PC-3 (cell line): ENCODE measurements around the gene PDSS1. TPM values are rescaled to one million over a fixed set of nuclear protein-coding genes. Genes with fewer than 3 reads are reported as not detected.

ENCODE experiments used
- ATAC-seq: fragments of 200-7000 bp; cut with Tn5 transposase; 2 replicates; pipeline ENCODE4 v1.9.1; 2020; ENCODE audit warnings: mild to moderate bottlenecking, moderate library complexity
- BruUV-seq: library from RNA; stranded (reverse); fragments of 400-500 nt; replicated peaks from 2 replicates; lab custom pipeline; 2021; lab: Mats Ljungman, UMichigan
- CTCF ChIA-PET: fragments of 300-600 bp; sonication (Branson Sonifier 250); formaldehyde crosslinking; loops from one replicate; lab custom pipeline; 2022; ENCODE audit warnings: antibody characterized with exemption; lab: Charles Lee
- POLR2A ChIA-PET: fragments of 300-600 bp; sonication (Branson Sonifier 250); formaldehyde crosslinking; loops from one replicate; lab custom pipeline; 2022; ENCODE audit warnings: antibody characterized with exemption; ENCODE audit not compliant: unreplicated experiment; lab: Charles Lee
- DNase-seq: peaks from one replicate; pipeline ENCODE4 v3.0.0-alpha.2; 2015
- H2AFZ ChIP-seq: fragments of 300-600 bp; sonication (generic); 2 replicates; pipeline ENCODE4 v1.6.0; 2016; ENCODE audit warnings: antibody characterized with exemption, low read length
- H3F3A ChIP-seq: fragments of 300-600 bp; sonication (generic); one replicate; pipeline ENCODE4 v1.6.0; 2017; ENCODE audit warnings: antibody characterized with exemption, low read length, control low read depth, mild to moderate bottlenecking; ENCODE audit not compliant: unreplicated experiment
- H3K27ac ChIP-seq: fragments of 300-600 bp; sonication (generic); 2 replicates; pipeline ENCODE4 v1.5.1; 2016; ENCODE audit warnings: mild to moderate bottlenecking, low read length
- H3K27me3 ChIP-seq: fragments of 300-600 bp; sonication (generic); 2 replicates; pipeline ENCODE4 v1.6.1; 2016; ENCODE audit warnings: low read length, mixed read lengths
- H3K36me3 ChIP-seq: fragments of 300-600 bp; sonication (generic); 2 replicates; pipeline ENCODE4 v1.6.1; 2016; ENCODE audit warnings: low read depth, mixed run types, low read length, mixed read lengths
- H3K4me1 ChIP-seq: fragments of 300-600 bp; sonication (generic); 2 replicates; pipeline ENCODE4 v1.5.1; 2016; ENCODE audit warnings: low read length; ENCODE audit not compliant: insufficient read depth
- H3K4me2 ChIP-seq: fragments of 300-600 bp; sonication (generic); 2 replicates; pipeline ENCODE4 v1.6.0; 2016; ENCODE audit warnings: low read length
- H3K4me3 ChIP-seq: fragments of 300-600 bp; sonication (generic); 2 replicates; pipeline ENCODE4 v1.5.1; 2016; ENCODE audit warnings: mild to moderate bottlenecking, low read length, mixed read lengths
- H3K79me2 ChIP-seq: fragments of 300-600 bp; sonication (generic); 2 replicates; pipeline ENCODE4 v1.6.1; 2017; ENCODE audit warnings: low read length, mixed read lengths
- H3K9ac ChIP-seq: fragments of 300-600 bp; sonication (generic); 2 replicates; pipeline ENCODE4 v1.6.0; 2016; ENCODE audit warnings: mild to moderate bottlenecking, low read length
- H3K9me2 ChIP-seq: fragments of 300-600 bp; sonication (generic); replicated peaks from 2 replicates; pipeline ENCODE4 v1.6.1; 2016; ENCODE audit warnings: mixed run types, low read length, mixed read lengths
- H3K9me3 ChIP-seq: fragments of 300-600 bp; sonication (generic); 2 replicates; pipeline ENCODE4 v1.6.1; 2016; ENCODE audit warnings: low read length, mixed read lengths
- H4K20me1 ChIP-seq: fragments of 300-600 bp; sonication (generic); 2 replicates; pipeline ENCODE4 v1.6.1; 2016; ENCODE audit warnings: low read length, mixed read lengths
- CTCF ChIP-seq: fragments of 300-600 bp; sonication (generic); conservative IDR thresholded peaks from 2 replicates; pipeline ENCODE4 v1.5.1; 2017; ENCODE audit warnings: antibody characterized with exemption, low read depth, mild to moderate bottlenecking, low read length
- EZH2 ChIP-seq: fragments of 300-600 bp; sonication (generic); IDR thresholded peaks from one replicate; pipeline ENCODE4 v1.6.1; 2017; ENCODE audit warnings: antibody characterized with exemption, mild to moderate bottlenecking, low read length; ENCODE audit not compliant: unreplicated experiment
- EZH2phosphoT487 ChIP-seq: fragments of 300-600 bp; sonication (generic); IDR thresholded peaks from 2 replicates; pipeline ENCODE4 v1.6.1; 2018; ENCODE audit warnings: mild to moderate bottlenecking, antibody characterized with exemption, low read length, borderline replicate concordance
- intact Hi-C: fragments of 100-400 bp; cut with micrococcal nuclease; formaldehyde crosslinking; loops from 2 replicates; pipeline ENCODE4 v1.9.0; 2023
- total RNA-seq: library from RNA; depleted of rRNA; stranded (reverse); fragments of >200 nt; gene quantifications from 2 replicates; pipeline ENCODE4 v1.2.3, GENCODE V29; 2014

Gene PDSS1
- total RNA-seq, 1 experiment from 2014 or later: 16.8 TPM

- H3K36me3 ChIP-seq: no peaks in the 10 kb centered on the region
- intact Hi-C loops: no loop called here
- POLR2A ChIA-PET: no interaction called here
Measured at GRCh38 chr10:26665080-26666048, 32.1 kb upstream of the PDSS1 start.

GRCh38 chr10:26675873-26676257 is 21.6 kb upstream of the PDSS1 start:
- TF ChIP-seq EZH2phosphoT487: no peak
- TF ChIP-seq CTCF: no peak
- no peak for TF ChIP-seq EZH2
- Histone ChIP-seq H2AFZ (no peak overlapping the region), H3K27me3 (no peaks in the 10 kb centered on the region; the same call in 1 of the 2 replicates), H3K9me2 (no peaks in the 10 kb centered on the region), H3K4me2 (no peak overlapping the region), H4K20me1 (no peaks in the 10 kb centered on the region), H3K4me3 (no peak overlapping the region), H3K9ac (no peak overlapping the region), H3K79me2 (no peaks in the 10 kb centered on the region), H3F3A (no peaks in the 10 kb centered on the region), H3K27ac (no peak overlapping the region), H3K9me3 (no peaks in the 10 kb centered on the region), H3K4me1 (no peaks in the 10 kb centered on the region), H3K36me3 (no peaks in the 10 kb centered on the region)
- intact Hi-C loops: no loop called here
- no TSS peak for BruUV-seq
- ChIA-PET CTCF (no interaction called here), POLR2A (no interaction called here)
- DNase-seq (no peak), ATAC-seq (no peak)

More at GRCh38 chr10:26665080-26666048, 32.1 kb upstream of the PDSS1 start:
- H2AFZ ChIP-seq: no peak overlapping the region
- no peaks in the 10 kb centered on the region for H3F3A ChIP-seq
- TF ChIP-seq CTCF (no peak), EZH2 (no peak), EZH2phosphoT487 (no peak)
- no peak overlapping the region for H3K4me2 ChIP-seq
- H3K4me1 ChIP-seq: no peaks in the 10 kb centered on the region
- no TSS peak for BruUV-seq
- no peak overlapping the region for H3K4me3 ChIP-seq
- CTCF ChIA-PET: no interaction called here
- peaks cover 19% of the 10 kb centered on the region; the same call in 1 of the 2 replicates for H3K27me3 ChIP-seq
- no peaks in the 10 kb centered on the region for H3K9me3 ChIP-seq
- no peak overlapping the region for H3K27ac ChIP-seq
- H3K9ac ChIP-seq: no peak overlapping the region
- ATAC-seq: no peak
- no peaks in the 10 kb centered on the region for H3K79me2 ChIP-seq
- no peaks in the 10 kb centered on the region for H3K9me2 ChIP-seq
- no peak for DNase-seq
- H4K20me1 ChIP-seq: no peaks in the 10 kb centered on the region

- no peak for ATAC-seq
- POLR2A ChIA-PET: interaction anchor here (0.6 kb wide), 1 partner anchor 87 kb away, joined by 3 read pairs; no protein-coding TSS in a partner anchor
- no peaks in the 10 kb centered on the region for H3K4me1 ChIP-seq
Measured at GRCh38 chr10:26679588-26679987, 17.9 kb upstream of the PDSS1 start.

More at GRCh38 chr10:26679588-26679987, 17.9 kb upstream of the PDSS1 start:
- Histone ChIP-seq H3K27me3 (no peaks in the 10 kb centered on the region; the same call in 1 of the 2 replicates), H3K4me3 (no peak overlapping the region), H3K9me2 (no peaks in the 10 kb centered on the region), H3K36me3 (no peaks in the 10 kb centered on the region), H3K4me2 (no peak overlapping the region), H3K27ac (no peak overlapping the region), H3K9me3 (no peaks in the 10 kb centered on the region), H3K79me2 (no peaks in the 10 kb centered on the region), H3K9ac (no peak overlapping the region), H2AFZ (no peak overlapping the region), H4K20me1 (no peaks in the 10 kb centered on the region), H3F3A (no peaks in the 10 kb centered on the region)
- intact Hi-C loops: no loop called here
- BruUV-seq: no TSS peak
- CTCF ChIA-PET: interaction anchor here (0.6 kb wide), 1 partner anchor 35 kb away, joined by 3 read pairs; no protein-coding TSS in a partner anchor
- DNase-seq: no peak
- TF ChIP-seq CTCF (no peak), EZH2 (no peak), EZH2phosphoT487 (no peak)
